ENCODE results near the gene RAB20. TPM values are rescaled to one million over a fixed set of nuclear protein-coding genes. Genes with fewer than 3 reads are reported as not detected.

Gene RAB20
- total RNA-seq, 2 donors from 2014 or later: 1.2 to 1.4 TPM

DNA sequence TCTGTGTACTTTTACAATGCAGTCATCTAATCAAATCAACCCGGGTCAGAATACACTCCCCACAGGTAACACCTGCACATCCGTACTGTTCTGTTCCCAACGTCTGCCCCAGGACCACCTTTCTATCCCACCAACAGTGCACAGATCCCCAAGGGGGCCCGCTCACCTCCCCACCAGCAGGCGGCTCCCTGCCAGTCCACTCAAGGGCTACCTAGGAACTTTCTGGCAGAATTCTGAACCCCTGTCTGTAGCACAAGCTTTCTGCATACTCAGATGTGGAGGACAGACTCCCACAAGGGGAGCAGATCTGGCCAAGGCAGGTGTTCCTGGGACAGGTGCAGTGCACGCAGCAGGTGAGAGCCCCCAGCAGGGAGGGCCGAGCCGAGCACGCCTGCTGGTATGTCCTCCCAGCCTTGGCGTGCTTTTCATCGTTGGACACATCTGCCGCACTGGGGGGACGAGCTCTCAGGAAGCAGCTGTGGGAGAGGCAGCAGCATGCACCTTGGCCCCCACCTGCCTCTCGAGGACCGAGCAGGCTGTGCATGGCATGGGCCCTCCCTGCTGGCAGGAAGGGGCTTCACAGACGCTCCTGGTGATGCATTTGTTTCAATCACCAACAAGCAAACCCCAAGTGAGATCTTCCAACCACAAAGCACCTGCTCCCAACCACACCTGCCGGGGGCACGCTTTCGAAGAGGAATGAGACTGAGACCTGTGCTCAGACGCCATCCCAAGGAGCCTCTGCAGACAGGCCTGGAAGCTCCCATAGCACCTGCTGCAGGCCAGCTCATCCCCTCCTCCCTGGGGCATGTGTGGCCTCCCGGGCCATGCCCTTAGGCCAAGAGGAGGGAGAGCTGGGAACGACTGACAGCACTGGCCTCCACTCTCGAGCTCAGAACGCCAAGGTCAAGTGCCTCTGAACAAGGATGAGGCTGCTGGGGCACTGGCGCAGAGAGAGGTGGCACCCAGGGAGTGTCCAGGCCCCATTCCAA is 35.9 kb downstream of the RAB20 start:
- ATAC-seq: peak; percentile 21
- no peak for DNase-seq
- Mint-ChIP-seq H3K4me3 (peak overlapping the region; percentile 59), H3K36me3 (ENCODE audit: low read depth) (no peaks in the 10 kb centered on the region), H3K27ac (peak overlapping the region; percentile 86), H3K27me3 (peaks cover 4% of the 10 kb centered on the region), H3K4me1 (peaks cover 17% of the 10 kb centered on the region)
- no peaks in the 10 kb centered on the region for H3K9me3 ChIP-seq (ENCODE audit: control insufficient read depth, low read length, poor library complexity, severe bottlenecking)

DNA sequence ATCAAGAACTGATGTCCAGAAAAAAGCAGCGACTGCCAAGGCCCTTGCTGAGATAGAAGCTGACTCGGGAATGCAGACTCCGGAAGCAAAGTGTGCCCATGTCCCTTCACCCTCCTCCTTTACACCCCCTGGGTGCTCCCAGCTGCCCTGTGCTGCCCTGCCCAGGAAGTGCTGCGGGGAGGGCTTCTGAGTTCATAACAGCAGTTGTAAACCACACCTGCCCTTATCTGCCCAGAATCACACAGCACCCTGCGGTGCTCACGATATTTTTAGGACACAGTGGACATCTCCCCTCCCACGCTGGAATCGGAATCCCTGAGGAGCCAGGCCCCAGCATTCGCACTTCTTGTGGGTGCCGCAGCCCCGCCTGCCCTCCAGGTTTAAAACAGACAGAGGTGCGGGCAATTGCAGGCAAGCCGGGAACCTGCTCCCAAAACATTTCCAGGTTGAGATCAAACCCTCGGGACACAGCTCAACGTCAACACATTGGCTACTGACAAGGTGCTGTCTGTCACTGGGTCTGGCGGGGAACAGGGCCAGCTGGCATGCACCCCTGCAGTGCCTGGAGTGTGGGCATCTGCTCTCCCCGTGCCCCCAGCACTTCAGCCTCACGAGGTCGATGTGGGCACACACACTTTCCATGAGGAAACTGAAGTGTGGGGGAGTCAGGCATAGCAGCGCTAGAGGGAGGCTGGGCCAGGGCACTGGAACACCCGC is 36.8 kb downstream of the RAB20 start:
- DNase-seq (no peak), ATAC-seq (peak; percentile 45)
- Mint-ChIP-seq H3K4me1 (peaks cover 17% of the 10 kb centered on the region), H3K4me3 (peak overlapping the region; percentile 53), H3K36me3 (ENCODE audit: low read depth) (peaks cover 1% of the 10 kb centered on the region), H3K27ac (peak overlapping the region; percentile 86), H3K27me3 (peaks cover 4% of the 10 kb centered on the region)
- no peaks in the 10 kb centered on the region for H3K9me3 ChIP-seq (ENCODE audit: control insufficient read depth, low read length, poor library complexity, severe bottlenecking)

DNA sequence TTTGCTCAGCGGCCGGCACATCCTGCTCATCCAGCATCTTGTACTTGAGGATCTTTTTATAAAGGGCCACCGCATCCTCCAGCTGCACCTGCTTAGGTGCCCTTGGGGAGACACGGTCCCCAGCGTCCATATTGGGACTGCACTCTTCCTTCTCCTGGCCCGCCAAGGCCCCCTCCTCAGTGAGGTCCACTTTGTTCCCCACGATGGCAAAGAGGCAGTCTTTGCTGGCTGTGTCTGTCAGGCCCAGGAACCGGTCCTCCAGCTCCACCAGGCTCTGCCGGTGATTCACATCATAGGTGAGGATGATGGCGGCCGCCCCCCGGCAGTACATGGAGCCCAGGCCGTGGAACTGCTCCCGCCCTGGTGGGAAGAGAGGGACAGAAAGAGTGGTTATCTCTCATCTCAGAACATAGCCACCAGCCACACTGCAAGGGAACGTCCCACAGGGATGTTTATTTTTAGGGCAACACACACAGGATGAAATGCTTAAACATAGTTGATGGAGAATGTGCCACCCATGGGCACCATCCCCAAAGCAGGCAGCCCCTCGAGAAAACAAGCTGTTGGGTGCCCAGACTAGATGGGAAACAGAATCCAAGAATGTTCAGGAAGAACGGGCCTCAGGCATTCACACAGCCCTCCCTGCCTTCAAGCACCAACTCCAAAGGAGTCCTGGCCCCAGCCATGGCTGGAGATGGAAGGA is 37.5 kb downstream of the RAB20 start:
- peak overlapping the region; percentile 53 for H3K4me3 Mint-ChIP-seq
- ATAC-seq (no peak), DNase-seq (no peak)
- peaks cover 2% of the 10 kb centered on the region for H3K36me3 Mint-ChIP-seq (ENCODE audit: low read depth)
- peaks cover 17% of the 10 kb centered on the region for H3K4me1 Mint-ChIP-seq
- peaks cover 4% of the 10 kb centered on the region for H3K27me3 Mint-ChIP-seq
- H3K9me3 ChIP-seq (ENCODE audit: control insufficient read depth, low read length, poor library complexity, severe bottlenecking): no peaks in the 10 kb centered on the region
- H3K27ac Mint-ChIP-seq: peak overlapping the region; percentile 86

DNA sequence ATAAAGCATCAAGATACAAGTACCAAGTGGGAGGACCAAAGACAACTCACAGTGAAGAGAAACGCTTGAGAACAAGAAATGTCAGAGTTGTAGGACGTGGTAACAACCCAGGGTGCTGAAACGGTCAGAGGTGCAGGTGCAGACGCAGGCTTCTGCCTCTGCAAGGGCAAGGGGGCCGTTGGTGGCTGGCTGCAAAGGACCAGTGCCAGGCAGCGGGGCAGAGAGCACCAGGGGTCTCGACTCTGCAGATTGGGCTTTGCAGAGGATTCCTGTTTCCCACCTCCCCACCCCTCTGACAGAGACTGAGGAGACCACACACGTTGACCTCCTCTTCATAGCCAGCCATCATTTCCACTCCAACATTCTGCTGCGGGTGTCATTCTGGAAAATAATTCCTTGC is 38.3 kb downstream of the RAB20 start:
- Mint-ChIP-seq H3K4me3 (no peak overlapping the region), H3K36me3 (ENCODE audit: low read depth) (peaks cover 2% of the 10 kb centered on the region), H3K27me3 (peaks cover 4% of the 10 kb centered on the region), H3K27ac (no peak overlapping the region), H3K4me1 (peaks cover 17% of the 10 kb centered on the region)
- H3K9me3 ChIP-seq (ENCODE audit: control insufficient read depth, low read length, poor library complexity, severe bottlenecking): no peaks in the 10 kb centered on the region
- ATAC-seq (no peak), DNase-seq (no peak)

DNA sequence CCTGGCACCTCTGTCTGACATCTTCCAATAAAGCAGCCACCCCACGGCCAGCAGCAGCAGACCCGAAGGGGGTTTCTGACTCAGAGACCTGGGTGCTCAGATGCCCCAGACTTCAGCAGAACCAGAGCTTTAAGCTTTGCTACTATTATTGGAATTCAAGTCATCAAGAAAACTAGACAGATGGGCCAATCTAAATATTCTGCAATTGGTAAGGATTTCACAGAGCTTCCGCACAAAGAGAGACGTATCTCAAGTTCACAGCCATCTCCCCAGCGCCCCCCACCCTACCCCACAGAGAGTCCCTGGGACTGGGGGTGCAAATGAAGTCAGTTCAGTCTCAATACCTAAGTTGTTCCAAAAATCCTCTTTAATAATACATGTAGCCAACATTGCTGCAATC is 38.8 kb downstream of the RAB20 start:
- no peak overlapping the region for H3K4me3 Mint-ChIP-seq
- DNase-seq: no peak
- H3K27me3 Mint-ChIP-seq: peaks cover 4% of the 10 kb centered on the region
- peaks cover 17% of the 10 kb centered on the region for H3K4me1 Mint-ChIP-seq
- H3K9me3 ChIP-seq (ENCODE audit: control insufficient read depth, low read length, poor library complexity, severe bottlenecking): no peaks in the 10 kb centered on the region
- H3K27ac Mint-ChIP-seq: no peak overlapping the region
- ATAC-seq: no peak
- H3K36me3 Mint-ChIP-seq (ENCODE audit: low read depth): peaks cover 2% of the 10 kb centered on the region

DNA sequence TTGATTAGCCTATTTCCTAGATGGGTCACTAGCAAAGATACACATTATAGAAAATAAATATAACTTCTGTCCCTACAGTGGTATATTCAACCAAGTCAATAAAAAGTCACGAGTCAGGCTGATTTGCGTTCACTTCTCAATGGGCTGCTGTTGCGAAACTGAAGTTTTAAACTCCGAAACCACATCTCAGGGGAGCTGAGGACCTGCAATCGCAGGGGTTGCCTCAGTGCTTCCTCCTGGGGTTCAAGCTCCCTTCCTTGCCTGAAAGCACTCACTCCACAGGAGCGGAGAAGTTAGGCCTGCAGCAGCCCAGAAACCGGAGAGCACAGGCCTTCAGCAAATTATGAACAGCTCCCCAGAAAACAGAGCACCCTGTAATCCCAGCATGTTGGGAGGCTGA is 39.6 kb downstream of the RAB20 start:
- H3K9me3 ChIP-seq (ENCODE audit: control insufficient read depth, low read length, poor library complexity, severe bottlenecking): no peaks in the 10 kb centered on the region
- H3K27ac Mint-ChIP-seq: no peak overlapping the region
- ATAC-seq (no peak), DNase-seq (no peak)
- no peak overlapping the region for H3K4me3 Mint-ChIP-seq
- peaks cover 5% of the 10 kb centered on the region for H3K27me3 Mint-ChIP-seq
- peaks cover 17% of the 10 kb centered on the region for H3K4me1 Mint-ChIP-seq
- H3K36me3 Mint-ChIP-seq (ENCODE audit: low read depth): peaks cover 2% of the 10 kb centered on the region

DNA sequence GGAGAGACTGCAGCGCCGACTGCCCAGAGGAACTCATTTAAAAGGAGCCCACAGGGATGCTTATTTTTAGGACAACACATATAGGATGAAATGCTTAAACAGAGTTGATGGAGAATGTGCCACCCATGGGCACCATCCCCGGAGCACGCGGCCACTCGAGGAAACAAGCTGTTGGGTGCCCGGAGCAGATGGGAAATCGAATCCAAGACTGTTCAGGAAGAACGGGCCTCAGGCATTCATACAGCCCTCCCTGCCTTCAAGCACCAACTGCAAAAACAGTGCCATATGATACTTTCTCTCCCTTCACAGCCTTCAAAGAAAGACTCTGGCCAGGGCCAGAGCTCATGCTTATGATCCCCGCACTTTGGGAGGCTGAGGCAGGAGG is 40.2 kb downstream of the RAB20 start:
- H3K4me1 Mint-ChIP-seq: peaks cover 17% of the 10 kb centered on the region
- DNase-seq (no peak), ATAC-seq (no peak)
- no peaks in the 10 kb centered on the region for H3K9me3 ChIP-seq (ENCODE audit: control insufficient read depth, low read length, poor library complexity, severe bottlenecking)
- peaks cover 7% of the 10 kb centered on the region for H3K27me3 Mint-ChIP-seq
- H3K4me3 Mint-ChIP-seq: no peak overlapping the region
- peaks cover 2% of the 10 kb centered on the region for H3K36me3 Mint-ChIP-seq (ENCODE audit: low read depth)
- no peak overlapping the region for H3K27ac Mint-ChIP-seq

DNA sequence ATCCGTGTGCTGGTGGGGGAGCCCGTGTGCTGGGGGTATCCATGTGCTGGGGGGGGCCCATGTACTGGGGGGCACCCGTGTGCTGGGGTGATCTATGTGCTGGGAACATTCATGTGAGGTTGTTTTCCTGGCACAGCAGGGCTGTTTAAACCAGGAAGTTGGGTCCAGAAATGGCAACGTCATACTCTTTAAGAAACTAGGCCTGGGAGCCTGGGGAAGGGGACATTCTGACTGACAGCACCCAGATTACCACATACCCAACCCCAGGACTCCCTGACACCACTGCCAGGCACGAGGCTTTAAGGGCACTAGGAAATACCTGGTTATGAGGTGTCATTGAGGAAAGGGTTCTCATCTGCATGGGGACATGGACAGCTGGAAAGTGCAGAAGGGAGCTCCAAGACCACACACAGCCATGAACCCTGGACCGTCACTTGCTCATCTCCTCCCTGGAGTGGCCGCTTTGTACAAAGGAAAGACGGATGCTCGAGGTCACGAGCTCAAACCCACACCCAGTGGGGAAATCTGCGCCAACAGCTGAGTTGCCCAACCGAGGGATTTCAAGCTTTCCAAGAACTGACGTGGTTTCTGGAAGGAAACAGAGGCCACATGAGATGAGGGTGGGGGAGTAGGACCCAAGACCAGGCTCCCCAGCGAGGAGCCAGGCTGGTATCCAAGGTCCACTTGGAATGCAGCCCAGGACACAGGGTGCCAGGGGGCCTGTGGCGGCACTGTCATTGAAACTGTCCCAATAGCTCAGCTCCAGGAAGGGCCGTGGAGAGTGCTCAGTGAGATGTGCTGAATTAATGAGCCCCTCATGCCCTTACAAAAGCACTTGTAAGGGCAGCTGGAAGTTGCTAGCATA is 40.9 kb downstream of the RAB20 start:
- H3K27me3 Mint-ChIP-seq: peaks cover 10% of the 10 kb centered on the region
- ATAC-seq (peak; percentile 23), DNase-seq (no peak)
- H3K27ac Mint-ChIP-seq: no peak overlapping the region
- H3K4me1 Mint-ChIP-seq: peaks cover 13% of the 10 kb centered on the region
- peaks cover 2% of the 10 kb centered on the region for H3K36me3 Mint-ChIP-seq (ENCODE audit: low read depth)
- H3K4me3 Mint-ChIP-seq: no peak overlapping the region
- H3K9me3 ChIP-seq (ENCODE audit: control insufficient read depth, low read length, poor library complexity, severe bottlenecking): no peaks in the 10 kb centered on the region

DNA sequence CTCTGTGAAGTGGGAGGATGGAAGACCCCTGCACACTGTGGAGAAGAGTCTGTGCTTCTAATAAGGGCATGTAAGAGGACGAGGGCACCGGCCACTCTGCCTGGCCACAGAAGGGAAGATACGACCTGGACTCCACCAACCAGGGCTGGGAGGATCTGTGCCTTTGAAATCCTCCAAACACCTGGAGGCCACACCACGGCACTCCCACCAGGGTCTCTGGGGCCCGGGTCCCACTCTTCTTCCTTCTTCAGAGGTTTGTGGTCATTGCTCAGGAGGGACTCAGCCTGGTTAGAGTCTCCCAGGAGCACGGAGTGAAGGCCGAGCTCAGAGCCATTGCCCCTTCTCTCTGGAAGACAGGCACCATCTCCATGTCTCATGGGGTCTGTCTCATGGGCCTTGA is 42.0 kb downstream of the RAB20 start:
- no peak for ATAC-seq
- H3K4me1 Mint-ChIP-seq: peaks cover 4% of the 10 kb centered on the region
- DNase-seq: no peak

DNA sequence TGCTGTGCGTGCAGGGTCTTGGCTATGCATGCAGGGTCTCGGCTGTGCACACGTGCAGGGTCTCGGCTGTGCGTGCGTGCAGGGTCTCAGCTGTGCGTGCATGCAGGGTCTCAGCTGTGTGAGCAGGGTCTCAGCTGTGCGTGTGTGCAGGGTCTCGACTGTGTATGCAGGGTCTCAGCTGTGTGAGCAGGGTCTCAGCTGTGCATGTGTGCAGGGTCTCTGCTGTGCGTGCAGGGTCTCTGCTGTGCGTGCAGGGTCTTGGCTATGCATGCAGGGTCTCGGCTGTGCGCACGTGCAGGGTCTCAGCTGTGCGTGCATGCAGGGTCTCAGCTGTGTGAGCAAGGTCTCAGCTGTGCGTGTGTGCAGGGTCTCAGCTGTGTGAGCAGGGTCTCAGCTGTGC is 42.5 kb downstream of the RAB20 start:
- ATAC-seq (no peak), DNase-seq (no peak)
- Mint-ChIP-seq H3K4me1 (no peaks in the 10 kb centered on the region), H3K36me3 (ENCODE audit: low read depth) (peaks cover 2% of the 10 kb centered on the region), H3K27ac (no peak overlapping the region), H3K27me3 (peaks cover 14% of the 10 kb centered on the region), H3K4me3 (no peak overlapping the region)
- H3K9me3 ChIP-seq (ENCODE audit: control insufficient read depth, low read length, poor library complexity, severe bottlenecking): no peaks in the 10 kb centered on the region

More for the DNA sequence above, 42.0 kb downstream of the RAB20 start:
- peaks cover 10% of the 10 kb centered on the region for H3K27me3 Mint-ChIP-seq
- no peak overlapping the region for H3K4me3 Mint-ChIP-seq
- no peaks in the 10 kb centered on the region for H3K9me3 ChIP-seq (ENCODE audit: control insufficient read depth, low read length, poor library complexity, severe bottlenecking)
- no peak overlapping the region for H3K27ac Mint-ChIP-seq
- peaks cover 2% of the 10 kb centered on the region for H3K36me3 Mint-ChIP-seq (ENCODE audit: low read depth)

DNA sequence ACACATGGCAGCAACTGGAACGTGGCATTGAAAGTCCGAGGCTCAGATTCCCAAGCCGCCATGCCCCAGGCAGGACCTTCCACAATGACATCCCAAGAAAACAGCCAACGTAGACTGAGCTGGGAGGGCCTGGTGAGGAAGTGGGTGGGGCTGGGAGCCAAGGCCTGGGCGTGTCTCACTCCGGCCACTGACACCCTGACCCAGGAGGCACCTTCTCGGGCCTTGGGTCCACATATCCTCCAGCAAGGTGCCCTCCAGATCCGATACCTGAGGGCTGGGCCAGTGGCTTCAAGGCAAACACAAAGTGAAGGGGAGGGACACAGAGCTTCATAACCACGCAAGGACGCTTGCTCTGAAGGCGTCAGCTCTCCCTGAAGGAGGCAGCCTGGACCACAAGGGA is 43.0 kb downstream of the RAB20 start:
- H3K4me3 Mint-ChIP-seq: no peak overlapping the region
- H3K27me3 Mint-ChIP-seq: peaks cover 18% of the 10 kb centered on the region
- no peak overlapping the region for H3K27ac Mint-ChIP-seq
- DNase-seq: no peak
- no peaks in the 10 kb centered on the region for H3K9me3 ChIP-seq (ENCODE audit: control insufficient read depth, low read length, poor library complexity, severe bottlenecking)
- ATAC-seq: no peak
- peaks cover 2% of the 10 kb centered on the region for H3K36me3 Mint-ChIP-seq (ENCODE audit: low read depth)
- no peaks in the 10 kb centered on the region for H3K4me1 Mint-ChIP-seq

DNA sequence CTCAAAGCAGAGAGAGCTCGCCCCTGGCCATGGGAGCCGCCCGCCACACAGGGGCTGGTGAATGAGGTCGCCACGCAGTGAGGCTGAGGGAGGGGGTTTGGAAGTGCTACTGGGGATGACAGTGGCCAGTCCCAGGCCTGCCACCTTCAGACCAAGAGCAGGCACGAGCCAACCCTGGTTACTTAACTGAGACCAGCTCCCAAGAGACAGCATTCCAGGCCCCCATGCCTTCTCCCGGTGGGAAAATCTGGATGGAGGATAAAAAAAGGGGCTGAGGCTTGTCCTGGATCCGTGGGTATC is 43.3 kb downstream of the RAB20 start:
- H3K9me3 ChIP-seq (ENCODE audit: control insufficient read depth, low read length, poor library complexity, severe bottlenecking): no peaks in the 10 kb centered on the region
- Mint-ChIP-seq H3K36me3 (ENCODE audit: low read depth) (peaks cover 2% of the 10 kb centered on the region), H3K4me3 (no peak overlapping the region), H3K4me1 (no peaks in the 10 kb centered on the region), H3K27ac (no peak overlapping the region), H3K27me3 (peaks cover 18% of the 10 kb centered on the region)
- DNase-seq: no peak
- no peak for ATAC-seq
